Lower leg skin (tissue), 4 donors: ENCODE data around the gene SLC16A8. TPM values are rescaled to one million over a fixed set of nuclear protein-coding genes. Genes with fewer than 3 reads are reported as not detected.

Experiments used
- DNase-seq, 2 donors: peaks; one replicate each; pipeline ENCODE4 v3.0.0-alpha.2; 2019; ENCODE audit warnings: low spot score in 2 of 2
- H3K4me3 ChIP-seq: fragments of 200-600 bp; sonication (generic); 2 replicates; pipeline ENCODE4 v1.5.1; 2017; ENCODE audit warnings: mild to moderate bottlenecking, low read depth; ENCODE audit not compliant: poor library complexity, severe bottlenecking
- CTCF ChIP-seq, 3 donors: fragments of 450-650 bp; IDR thresholded peaks; one replicate each; pipeline ENCODE4 v1.5.1; 2016; ENCODE audit warnings: antibody characterized with exemption in 3 of 3, mild to moderate bottlenecking in 3 of 3, moderate library complexity in 2 of 3
- POLR2A ChIP-seq, 2 donors: fragments of 450-650 bp; IDR thresholded peaks; one replicate each; pipeline ENCODE4 v1.6.1; 2016 to 2017; ENCODE audit warnings: antibody characterized with exemption in 2 of 2, mild to moderate bottlenecking in 1 of 2, moderate library complexity in 1 of 2
- WGBS, 2 donors: methylation state at CpG; one replicate each; pipeline ENCODE4 v1.1.5; 2018; 5-methylcytosine and 5-hydroxymethylcytosine counted together
- intact Hi-C: fragments of 100-400 bp; cut with DNase I; formaldehyde crosslinking; loops from one replicate; pipeline ENCODE4 v1.15.0; 2023; ENCODE audit warnings: low total_unique reads
- total RNA-seq, 4 donors: library from RNA; depleted of rRNA; stranded (reverse); fragments of >200 nt; gene quantifications; one replicate each; pipeline ENCODE4 v1.1.0, GENCODE V29; 2016

Gene SLC16A8
- total RNA-seq, 4 donors from 2014 or later: 0.13 to 0.80 (median 0.33) TPM

- H3K4me3 ChIP-seq: no peak overlapping the region
- intact Hi-C loops: loop anchor here (10.0 kb wide), 1 partner anchor 505 kb away; the partner anchor contains the start of gene DMC1
- TF ChIP-seq CTCF (IDR thresholded peaks at IDR 0.05): no peak
- TF ChIP-seq POLR2A (IDR thresholded peaks at IDR 0.05): no peak
- WGBS, 2 donors: 66 to 69% methylated on average over 21 of the region's 21 CpGs
- DNase-seq: no peak
Observed at GRCh38 chr22:38069372-38070249, 14.4 kb downstream of the SLC16A8 start.

- DNase-seq: no peak
- 83 to 91% methylated on average over 9 to 12 of the region's 13 CpGs for WGBS, 2 donors
- intact Hi-C loops: loop anchor here (10.0 kb wide), 1 partner anchor 506 kb away; the partner anchor contains the start of gene DMC1
- TF ChIP-seq CTCF (IDR thresholded peaks at IDR 0.05) (no peak), POLR2A (IDR thresholded peaks at IDR 0.05) (no peak)
- no peak overlapping the region for H3K4me3 ChIP-seq
Observed at GRCh38 chr22:38068641-38069371, 15.2 kb downstream of the SLC16A8 start.

GRCh38 chr22:38067761-38068360 is 16.1 kb downstream of the SLC16A8 start:
- TF ChIP-seq POLR2A (IDR thresholded peaks at IDR 0.05) (no peak), CTCF (IDR thresholded peaks at IDR 0.05) (no peak)
- no peak for DNase-seq
- intact Hi-C loops: loop anchor here (10.0 kb wide), 1 partner anchor 507 kb away; the partner anchor contains the start of gene DMC1
- no peak overlapping the region for H3K4me3 ChIP-seq
- 85 to 88% methylated on average over 10 to 13 of the region's 13 CpGs for WGBS, 2 donors

GRCh38 chr22:38067028-38067415 is 17.0 kb downstream of the SLC16A8 start:
- no peak overlapping the region for H3K4me3 ChIP-seq
- TF ChIP-seq CTCF (IDR thresholded peaks at IDR 0.05) (no peak), POLR2A (IDR thresholded peaks at IDR 0.05) (no peak)
- intact Hi-C loops: loop anchor here (10.0 kb wide), 1 partner anchor 508 kb away; the partner anchor contains the start of gene DMC1
- 69 to 70% methylated on average over 8 of the region's 8 CpGs for WGBS, 2 donors
- peak in 1 of 2 donors; percentile 60 for DNase-seq

GRCh38 chr22:38066381-38067027 is 17.5 kb downstream of the SLC16A8 start:
- no peak overlapping the region for H3K4me3 ChIP-seq
- no peak for TF ChIP-seq CTCF (IDR thresholded peaks at IDR 0.05)
- TF ChIP-seq POLR2A (IDR thresholded peaks at IDR 0.05): no peak
- no peak for DNase-seq
- intact Hi-C loops: loop anchor here (10.0 kb wide), 1 partner anchor 508 kb away; the partner anchor contains the start of gene DMC1
- WGBS, 2 donors: 81 to 84% methylated on average over 13 of the region's 13 CpGs
